HG03460 (cell line): ENCODE results near the gene PKN1.
"Not testable (repeated sequence)": the region's sequence is repeated elsewhere in the genome, so short reads cannot be mapped to it uniquely, and the experiment has no call there.

Source experiments
- ATAC-seq: cut with Tn5 transposase; IDR thresholded peaks from one replicate; pipeline ENCODE4 v1.9.1; 2021; ENCODE audit not compliant: unreplicated experiment

Gene PKN1

DNA sequence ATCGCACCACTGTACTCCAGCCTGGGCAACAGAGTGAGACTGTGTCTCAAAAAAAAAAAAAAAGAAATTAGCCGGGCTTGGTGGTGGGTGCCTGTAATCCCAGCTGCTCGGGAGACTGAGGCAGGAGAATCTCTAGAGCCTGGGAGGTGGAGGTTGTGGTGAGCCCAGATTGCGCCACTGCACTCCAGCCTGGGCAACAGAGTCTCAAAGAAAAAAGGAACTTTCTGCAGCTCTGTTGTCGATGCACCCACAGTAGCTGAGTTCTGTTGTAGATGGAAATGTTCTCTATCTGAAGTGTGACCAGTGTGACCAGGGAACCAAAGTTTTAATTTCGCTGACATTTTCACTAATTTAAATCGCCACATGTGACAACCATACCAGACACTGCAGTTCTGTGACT is 29.3 kb downstream of the PKN1 start:
- ATAC-seq: not testable (repeated sequence)

DNA sequence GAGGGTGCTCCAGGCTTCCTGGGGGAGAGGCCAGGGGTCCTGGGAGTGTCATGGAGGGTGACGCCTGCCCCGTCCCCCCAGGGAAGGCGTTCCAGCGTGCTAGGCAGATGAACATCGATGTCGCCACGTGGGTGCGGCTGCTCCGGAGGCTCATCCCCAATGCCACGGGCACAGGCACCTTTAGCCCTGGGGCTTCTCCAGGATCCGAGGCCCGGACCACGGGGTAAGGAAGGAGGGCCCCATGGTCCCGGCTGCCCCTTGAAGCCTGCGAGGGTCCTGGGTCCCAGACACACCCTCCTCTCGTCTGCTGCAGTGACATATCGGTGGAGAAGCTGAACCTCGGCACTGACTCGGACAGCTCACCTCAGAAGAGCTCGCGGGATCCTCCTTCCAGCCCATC is 30.6 kb downstream of the PKN1 start:
- ATAC-seq: no peak

GRCh38 chr19:14467391-14467790 is 34.3 kb downstream of the PKN1 start:
- ATAC-seq: no peak

DNA sequence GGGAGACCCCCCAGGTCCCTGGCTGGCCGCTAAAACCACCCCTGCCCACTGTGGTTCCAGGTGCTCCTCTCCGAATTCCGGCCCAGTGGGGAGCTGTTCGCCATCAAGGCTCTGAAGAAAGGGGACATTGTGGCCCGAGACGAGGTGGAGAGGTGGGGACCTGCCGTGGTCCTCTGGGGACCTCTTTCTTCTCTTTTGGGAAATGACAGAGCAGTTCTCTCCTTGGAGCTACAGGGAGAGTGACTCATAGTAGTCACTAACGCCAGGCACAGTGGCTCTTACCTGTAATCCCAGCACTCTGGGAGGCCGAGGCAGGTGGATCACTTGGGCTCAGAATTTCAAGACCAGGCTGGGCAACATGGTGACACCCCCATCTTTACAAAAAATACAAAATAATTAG is 34.7 kb downstream of the PKN1 start:
- ATAC-seq: no peak

DNA sequence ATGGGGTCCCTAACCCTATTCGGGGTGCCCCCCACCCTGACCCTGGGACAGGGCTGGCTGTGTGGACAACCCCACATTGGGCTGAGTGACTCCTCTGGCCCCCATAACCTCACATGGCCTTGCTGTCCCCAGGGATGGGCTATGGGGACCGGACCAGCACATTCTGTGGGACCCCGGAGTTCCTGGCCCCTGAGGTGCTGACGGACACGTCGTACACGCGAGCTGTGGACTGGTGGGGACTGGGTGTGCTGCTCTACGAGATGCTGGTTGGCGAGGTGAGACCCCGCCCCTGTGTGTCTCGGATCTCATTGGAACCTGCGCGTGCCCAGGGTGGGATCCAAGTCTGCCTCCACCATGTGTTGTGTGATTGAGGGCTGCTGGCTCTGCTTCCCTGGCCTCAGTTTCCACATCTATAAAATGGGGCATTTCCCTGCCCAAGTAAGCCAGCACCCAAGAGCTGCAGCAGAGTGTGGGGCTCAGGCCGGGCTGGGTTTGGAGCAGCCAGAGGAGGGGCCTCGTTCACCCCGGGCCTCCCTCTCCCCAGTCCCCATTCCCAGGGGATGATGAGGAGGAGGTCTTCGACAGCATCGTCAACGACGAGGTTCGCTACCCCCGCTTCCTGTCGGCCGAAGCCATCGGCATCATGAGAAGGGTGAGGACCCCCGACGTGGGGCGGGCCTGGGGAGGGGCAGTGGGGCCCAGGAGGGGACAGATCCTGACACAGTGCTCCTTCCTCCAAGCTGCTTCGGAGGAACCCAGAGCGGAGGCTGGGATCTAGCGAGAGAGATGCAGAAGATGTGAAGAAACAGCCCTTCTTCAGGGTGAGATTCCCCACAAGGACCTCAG is 37.1 kb downstream of the PKN1 start:
- no peak for ATAC-seq

- ATAC-seq: no peak
Measured at GRCh38 chr19:14471436-14472187, 38.5 kb downstream of the PKN1 start.

DNA sequence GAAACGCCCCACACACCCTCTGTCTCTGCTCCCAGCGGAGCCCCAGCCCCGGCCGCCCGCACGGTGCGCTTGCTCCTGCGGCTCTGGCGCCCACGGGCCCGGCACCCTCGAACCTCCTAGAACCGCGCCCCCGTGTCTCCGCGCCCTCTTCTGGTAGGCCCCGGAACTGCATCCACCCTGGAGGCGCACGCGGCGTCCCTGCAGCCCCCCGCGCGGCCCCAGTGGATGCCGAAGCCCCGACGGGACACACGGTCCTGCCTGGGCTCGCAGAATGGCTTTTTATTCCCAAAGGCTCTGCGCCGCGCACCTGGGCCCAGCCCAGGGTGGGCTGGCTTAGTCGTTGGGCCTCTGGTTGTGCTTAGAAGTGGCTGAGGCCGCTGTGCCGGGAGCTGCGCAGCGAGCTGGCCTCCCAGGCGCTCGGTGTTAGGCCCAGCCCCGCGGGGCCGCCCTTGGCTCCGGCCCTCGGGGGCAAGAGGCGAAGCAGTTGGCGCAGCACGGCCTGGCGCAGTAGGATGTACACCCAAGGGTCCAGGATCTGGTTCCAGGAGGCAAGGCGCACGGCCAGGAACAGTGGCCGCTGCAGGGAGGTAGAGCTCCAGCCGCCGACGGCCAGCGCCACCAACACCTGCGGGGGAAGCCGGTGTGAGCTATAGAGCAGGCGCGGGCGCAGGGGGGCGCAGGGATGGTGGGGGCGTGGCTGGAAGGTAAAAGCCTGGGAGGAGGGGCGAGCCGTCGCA is 39.3 kb downstream of the PKN1 start:
- no peak for ATAC-seq

DNA sequence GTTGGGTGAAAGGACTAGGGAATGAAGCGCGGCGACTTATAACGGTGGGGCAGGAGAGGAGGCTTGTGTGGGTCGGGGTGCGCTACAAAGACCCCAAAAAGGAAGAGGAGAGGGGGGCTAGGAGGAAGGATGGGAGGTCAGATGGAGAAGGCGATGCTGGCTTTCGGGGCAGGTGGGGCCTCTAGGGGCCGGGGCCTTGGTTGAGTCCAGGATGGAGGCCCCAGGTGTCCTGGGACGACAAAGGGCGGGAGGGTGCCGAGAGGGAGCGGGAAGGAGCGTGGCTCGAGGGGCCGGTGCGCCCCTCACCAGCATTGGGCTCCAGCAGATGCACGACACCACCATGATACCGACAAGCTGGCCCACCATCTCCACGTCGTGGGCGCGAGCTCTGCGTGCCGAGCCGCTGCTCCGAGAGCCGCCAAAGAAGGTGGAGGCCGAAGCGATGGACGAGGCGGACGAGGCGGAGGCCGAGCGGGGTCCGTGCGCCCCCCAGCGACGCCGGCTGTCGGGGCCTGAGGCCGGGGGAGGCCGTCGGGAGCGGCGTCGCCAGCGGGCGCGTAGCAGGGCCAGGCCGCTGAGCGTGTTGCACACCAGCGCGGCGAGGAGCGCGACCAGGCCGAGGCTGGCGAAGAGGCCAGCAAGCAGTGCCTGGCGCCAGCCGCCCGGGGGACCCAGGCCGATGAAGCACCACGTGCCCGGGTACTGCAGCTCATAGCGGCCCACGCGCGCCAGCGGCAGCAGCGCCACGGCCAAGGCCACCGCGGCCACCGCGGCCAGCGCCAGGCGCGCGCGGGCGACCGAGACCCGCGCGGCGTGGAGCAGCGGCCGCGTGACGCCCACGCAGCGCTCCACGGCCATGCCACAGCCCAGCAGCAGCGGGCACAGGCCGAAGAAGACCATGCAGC is 40.2 kb downstream of the PKN1 start:
- no peak for ATAC-seq

GRCh38 chr19:14473978-14474578 is 41.0 kb downstream of the PKN1 start:
- ATAC-seq: no peak

DNA sequence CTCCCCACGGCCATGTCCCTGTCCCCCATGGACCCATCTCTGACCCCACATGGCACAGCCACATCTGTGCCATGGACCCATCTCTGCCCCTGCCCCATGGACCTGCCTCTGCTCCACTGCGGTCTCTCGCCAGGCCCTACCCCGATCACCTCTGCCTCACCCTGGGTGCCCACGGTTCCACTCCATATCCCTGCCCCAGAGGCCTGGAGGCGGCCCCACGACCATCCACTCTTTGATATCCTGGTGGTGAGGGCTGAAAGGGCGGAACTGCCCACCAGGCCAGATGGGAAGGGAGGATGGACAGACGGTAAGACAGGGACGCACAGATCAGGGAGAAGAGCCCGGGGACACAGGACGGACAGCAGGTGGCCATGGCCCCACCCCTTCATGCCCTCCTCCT is 41.7 kb downstream of the PKN1 start:
- no peak for ATAC-seq

DNA sequence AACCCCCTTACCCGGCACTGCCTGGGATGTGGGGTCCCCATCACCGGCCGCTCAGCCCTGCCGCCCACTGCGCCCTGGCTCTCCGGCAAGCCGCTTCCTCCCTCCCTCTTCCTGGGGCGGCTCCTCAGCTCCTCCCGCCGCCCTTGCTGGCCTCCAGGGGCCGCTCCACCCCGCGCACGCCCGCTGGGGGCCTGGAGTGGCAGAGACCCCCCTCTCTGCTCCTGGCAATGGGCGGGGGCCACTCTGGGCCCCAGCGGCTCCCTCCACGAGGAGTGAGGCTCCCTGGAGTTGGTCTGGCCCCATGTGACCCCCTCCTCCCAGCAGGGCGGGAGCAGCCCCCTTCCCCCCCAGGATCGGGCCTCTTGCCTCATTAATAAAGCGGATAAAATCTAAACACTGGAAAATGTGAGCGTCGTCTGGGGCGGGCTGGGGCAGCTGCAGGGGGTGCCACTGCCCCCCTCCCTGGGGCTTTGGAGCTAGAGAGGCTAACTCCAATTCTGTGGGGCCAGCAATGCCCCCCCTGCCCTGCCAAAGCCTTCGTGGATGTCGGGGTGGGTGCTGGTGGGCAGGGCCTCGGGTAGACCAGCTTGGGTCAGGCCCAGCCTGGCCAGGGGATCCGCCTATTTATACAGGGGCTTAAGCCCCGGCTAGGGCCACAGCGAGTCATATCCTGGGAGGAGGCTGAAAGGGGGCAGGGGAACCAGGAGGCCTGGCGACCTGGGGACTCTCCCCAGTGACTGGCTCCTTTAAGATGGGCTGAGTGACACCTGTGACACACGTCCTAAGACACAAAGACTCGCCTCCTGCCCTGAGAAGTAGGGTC is 42.4 kb downstream of the PKN1 start, which contains the start of gene PTGER1:
PTGER1 (minus strand) TSS at position 104 of the 823 bp plus-strand sequence. CDS start 1,034 bp downstream, outside the sequence.
- no peak for ATAC-seq

DNA sequence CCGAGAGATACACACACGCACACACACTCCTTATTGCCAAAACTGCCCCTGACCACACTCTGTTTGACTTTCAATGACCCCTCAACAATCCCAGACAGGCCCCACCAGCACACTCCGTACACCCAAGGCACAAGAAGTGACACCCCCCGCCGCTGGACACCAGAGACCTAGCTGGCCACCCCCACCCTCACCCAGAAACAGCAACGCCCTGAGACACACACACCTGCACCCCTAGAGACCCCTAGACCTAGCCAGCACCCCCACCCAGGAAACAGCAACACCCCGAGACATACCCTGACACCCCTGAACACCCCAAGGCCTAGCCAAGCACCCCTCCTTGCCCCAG is 43.2 kb downstream of the PKN1 start:
- ATAC-seq: no peak

GRCh38 chr19:14476673-14477401 is 43.7 kb downstream of the PKN1 start:
- no peak for ATAC-seq

DNA sequence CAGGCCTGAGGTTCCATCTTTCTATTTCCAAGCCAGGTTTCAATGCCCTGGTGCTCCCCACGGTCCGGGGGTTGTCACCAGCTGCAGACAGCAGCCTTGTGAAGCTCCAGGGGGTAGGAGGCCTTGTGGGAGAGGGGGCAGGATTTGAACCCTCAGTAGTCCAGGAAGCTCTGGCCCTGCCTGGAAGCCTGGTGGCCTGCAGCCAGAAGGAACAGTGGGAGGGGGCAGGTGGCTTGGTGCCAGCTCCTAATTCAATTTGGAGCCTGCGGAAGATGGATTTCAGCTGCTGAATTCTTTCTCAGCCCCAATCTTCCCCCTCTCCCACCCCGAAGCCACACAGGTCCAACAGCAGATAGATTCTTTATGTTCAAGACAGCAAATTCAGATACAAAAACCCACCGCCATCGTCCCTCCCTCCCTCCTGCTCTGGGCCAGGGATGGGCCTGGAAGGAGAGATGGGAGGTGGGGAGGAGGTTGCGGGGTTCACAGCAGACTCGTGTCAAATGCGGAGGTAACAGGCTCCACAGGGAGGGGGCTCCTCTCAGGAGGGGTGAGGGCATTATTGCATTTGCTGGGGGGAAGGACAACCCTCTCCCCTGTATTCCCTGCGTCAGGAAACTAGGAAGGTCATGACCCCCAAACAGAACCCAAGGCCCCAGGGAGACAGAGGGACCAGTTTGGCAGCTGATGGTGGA is 44.5 kb downstream of the PKN1 start:
- ATAC-seq: no peak

DNA sequence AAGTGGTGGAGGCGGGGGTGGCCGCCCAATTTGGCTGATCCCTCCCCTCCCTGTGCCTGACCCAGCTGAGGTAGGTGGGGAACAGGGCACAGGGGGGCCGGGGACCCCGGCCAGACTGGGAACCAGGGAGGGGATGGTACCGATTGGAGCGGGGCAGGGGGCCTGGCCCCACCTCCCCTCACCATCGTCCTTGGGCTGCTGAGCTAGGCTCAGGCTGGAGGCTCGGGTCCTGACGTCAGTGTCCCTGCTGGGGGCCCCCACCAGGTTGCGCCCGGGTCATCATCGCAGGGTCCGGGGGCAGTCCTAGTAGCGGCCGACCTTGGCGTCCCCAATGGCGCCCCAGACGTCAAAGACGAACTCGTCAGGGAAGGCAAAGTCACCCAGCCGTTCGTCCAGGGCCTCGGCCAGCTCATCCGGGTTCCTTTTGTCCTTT is 45.0 kb downstream of the PKN1 start:
- ATAC-seq: no peak

GRCh38 chr19:14479309-14479974 is 46.3 kb downstream of the PKN1 start:
- no peak for ATAC-seq

DNA sequence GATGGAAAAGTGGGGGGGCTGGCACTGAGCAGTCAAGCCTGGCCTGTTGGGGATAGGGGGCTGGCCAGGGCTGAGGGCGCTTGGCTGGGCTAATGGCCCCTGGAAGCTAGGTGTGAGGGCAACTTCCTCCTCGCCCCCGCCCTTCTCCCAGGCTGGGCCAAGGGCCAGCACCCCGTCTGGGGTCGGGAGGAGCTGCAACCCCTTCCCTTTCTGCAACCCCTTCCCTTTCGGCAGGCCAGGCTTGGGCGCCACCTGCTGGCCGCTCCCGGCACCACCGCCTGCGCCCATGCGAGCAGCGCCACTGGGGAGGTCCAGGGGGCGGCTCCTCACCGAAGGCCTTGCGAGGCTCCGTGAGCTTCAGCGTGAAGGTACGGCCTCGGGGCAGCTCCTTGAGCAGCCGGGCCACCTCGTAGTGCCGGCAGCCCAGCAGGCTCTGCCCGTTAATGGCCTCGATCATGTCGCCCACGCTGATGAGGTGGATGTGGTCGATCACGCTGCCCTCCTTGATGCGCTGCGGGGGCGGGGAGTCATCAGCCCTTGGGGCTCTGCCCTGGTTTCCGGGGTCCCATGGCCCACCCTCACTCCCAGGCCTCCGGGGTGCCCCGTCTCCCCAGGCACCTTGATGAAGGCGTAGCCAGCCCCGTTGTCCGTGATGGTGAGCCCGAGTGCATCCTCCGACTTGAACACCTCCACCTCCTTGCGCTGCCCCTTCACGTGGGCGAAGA is 47.0 kb downstream of the PKN1 start:
- ATAC-seq: no peak
